Measurements from ENCODE around the gene OXT. TPM values are rescaled to one million over a fixed set of nuclear protein-coding genes. Genes with fewer than 3 reads are reported as not detected.
"Not testable (repeated sequence)": the region's sequence is repeated elsewhere in the genome, so short reads cannot be mapped to it uniquely, and the experiment has no call there.

The OXT gene
- total RNA-seq, result 1 to 10 TPM in 1 of 2 donors, under 1 TPM in 1; 0.75 to 6.5 TPM
- polyA plus RNA-seq, result 10 to 100 TPM in 1 of 2 donors, 1 to 10 TPM in 1; 2.0 to 41.6 TPM

GRCh38 chr20:3071610-3072529 is at the start of gene OXT:
TSS of gene OXT (plus strand) at chr20:3071620. CDS start at chr20:3071656, 36 bp downstream.
- WGBS, result 19% methylated on average over 95 of the region's 95 CpGs
- DNase-seq (ENCODE audit: low spot score), result no peak

GRCh38 chr20:3021777-3022176 is 49.6 kb upstream of the OXT start:
- DNase-seq (ENCODE audit: low spot score), result no peak
- H3K9me3 ChIP-seq (ENCODE audit: control insufficient read depth in 4 of 4, low read length in 3 of 4), result no peaks in the 10 kb centered on the region
- no peaks in the 10 kb centered on the region for H3K27me3 ChIP-seq (ENCODE audit: control insufficient read depth in 4 of 4, insufficient read depth in 4 of 4, low read length in 3 of 4)
- H3K9ac ChIP-seq (ENCODE audit: low read depth in 1 of 2, low read length in 2 of 2), result no peak overlapping the region
- WGBS, result 96% methylated on average over 5 of the region's 5 CpGs
- H3K4me3 ChIP-seq (ENCODE audit: low read depth in 1 of 3, low read length in 3 of 3), result no peak overlapping the region
- H3K36me3 ChIP-seq (ENCODE audit: control insufficient read depth in 4 of 4, insufficient read depth in 3 of 4, low read depth in 1 of 4, low read length in 3 of 4), result peaks cover 1 to 25% (median 19%) of the 10 kb centered on the region in 4 donors
- no peaks in the 10 kb centered on the region for H3K4me1 ChIP-seq (ENCODE audit: control insufficient read depth in 4 of 4, insufficient read depth in 4 of 4, low read length in 3 of 4)
- TF ChIP-seq GABPA (IDR thresholded peaks at IDR 0.05 in 1 of 2, conservative IDR thresholded peaks at IDR 0.05 in 1 of 2), result no peak
- no peak for TF ChIP-seq FOXA1 (IDR thresholded peaks at IDR 0.05)
- no peak for TF ChIP-seq ATF3 (IDR thresholded peaks at IDR 0.05)
- TF ChIP-seq HNF4G (IDR thresholded peaks at IDR 0.05), result no peak
- TF ChIP-seq RAD21 (IDR thresholded peaks at IDR 0.05), result no peak
- no peak for TF ChIP-seq EGR1 (IDR thresholded peaks at IDR 0.05; ENCODE audit: low read depth in 2 of 2)
- no peak for TF ChIP-seq NR2F2 (IDR thresholded peaks at IDR 0.05)
- no peak for TF ChIP-seq FOXA2 (IDR thresholded peaks at IDR 0.05)
- H3K27ac ChIP-seq (ENCODE audit: low read depth in 1 of 2, low read length in 2 of 2), result no peak overlapping the region

More at GRCh38 chr20:3071610-3072529, at the start of gene OXT:
- Histone ChIP-seq H3K27ac (ENCODE audit: low read depth in 1 of 2, low read length in 2 of 2) (peak within 1 kb of the TSS in 1 of 2 donors; percentile 10), H3K9ac (ENCODE audit: low read depth in 1 of 2, low read length in 2 of 2) (peak within 1 kb of the TSS in 1 of 2 donors; percentile 4), H3K4me3 (ENCODE audit: low read depth in 1 of 3, low read length in 3 of 3) (peak within 1 kb of the TSS in 2 of 3 donors; percentile 18 to 51), H3K36me3 (ENCODE audit: control insufficient read depth in 4 of 4, insufficient read depth in 3 of 4, low read depth in 1 of 4, low read length in 3 of 4) (no peaks in the 10 kb centered on the region), H3K27me3 (ENCODE audit: control insufficient read depth in 4 of 4, insufficient read depth in 4 of 4, low read length in 3 of 4) (peaks cover 0 to 3% (median 0%) of the 10 kb centered on the region in 4 donors), H3K4me1 (ENCODE audit: control insufficient read depth in 4 of 4, insufficient read depth in 4 of 4, low read length in 3 of 4) (peaks cover 7 to 47% (median 33%) of the 10 kb centered on the region in 4 donors), H3K9me3 (ENCODE audit: control insufficient read depth in 4 of 4, low read length in 3 of 4) (no peaks in the 10 kb centered on the region)
- TF ChIP-seq FOXA2 (IDR thresholded peaks at IDR 0.05) (no peak), HNF4A (conservative IDR thresholded peaks at IDR 0.05) (peak in 1 of 2 donors; percentile 51), SP1 (IDR thresholded peaks at IDR 0.05) (peak; percentile 28)

- H3K36me3 ChIP-seq (ENCODE audit: control insufficient read depth in 4 of 4, insufficient read depth in 3 of 4, low read depth in 1 of 4, low read length in 3 of 4), result peaks cover 1 to 35% (median 29%) of the 10 kb centered on the region in 4 donors
- H3K9me3 ChIP-seq (ENCODE audit: control insufficient read depth in 4 of 4, low read length in 3 of 4); H3K4me1 ChIP-seq (ENCODE audit: control insufficient read depth in 4 of 4, insufficient read depth in 4 of 4, low read length in 3 of 4); H3K27ac ChIP-seq (ENCODE audit: low read depth in 1 of 2, low read length in 2 of 2); H3K27me3 ChIP-seq (ENCODE audit: control insufficient read depth in 4 of 4, insufficient read depth in 4 of 4, low read length in 3 of 4); DNase-seq (ENCODE audit: low spot score); H3K4me3 ChIP-seq (ENCODE audit: low read depth in 1 of 3, low read length in 3 of 3); H3K9ac ChIP-seq (ENCODE audit: low read depth in 1 of 2, low read length in 2 of 2): not testable (repeated sequence)
- WGBS, result 84% methylated on average over 20 of the region's 20 CpGs
Measured at GRCh38 chr20:3022559-3023490, 48.6 kb upstream of the OXT start.

- no peaks in the 10 kb centered on the region for H3K9me3 ChIP-seq (ENCODE audit: control insufficient read depth in 4 of 4, low read length in 3 of 4)
- no peak for DNase-seq (ENCODE audit: low spot score)
- no peak overlapping the region for H3K9ac ChIP-seq (ENCODE audit: low read depth in 1 of 2, low read length in 2 of 2)
- H3K27ac ChIP-seq (ENCODE audit: low read depth in 1 of 2, low read length in 2 of 2), result no peak overlapping the region
- H3K4me3 ChIP-seq (ENCODE audit: low read depth in 1 of 3, low read length in 3 of 3), result no peak overlapping the region
- 85% methylated on average over 2 of the region's 2 CpGs for WGBS
- H3K4me1 ChIP-seq (ENCODE audit: control insufficient read depth in 4 of 4, insufficient read depth in 4 of 4, low read length in 3 of 4), result peaks cover 0 to 10% (median 0%) of the 10 kb centered on the region in 4 donors
- H3K36me3 ChIP-seq (ENCODE audit: control insufficient read depth in 4 of 4, insufficient read depth in 3 of 4, low read depth in 1 of 4, low read length in 3 of 4), result peaks cover 0 to 41% (median 27%) of the 10 kb centered on the region in 4 donors
- H3K27me3 ChIP-seq (ENCODE audit: control insufficient read depth in 4 of 4, insufficient read depth in 4 of 4, low read length in 3 of 4), result no peaks in the 10 kb centered on the region
- TF ChIP-seq MAX (IDR thresholded peaks at IDR 0.05) (no peak), FOXA1 (IDR thresholded peaks at IDR 0.05) (no peak), FOXA2 (IDR thresholded peaks at IDR 0.05) (no peak), YY1 (IDR thresholded peaks at IDR 0.05) (no peak), SP1 (IDR thresholded peaks at IDR 0.05) (no peak), EGR1 (IDR thresholded peaks at IDR 0.05; ENCODE audit: low read depth in 2 of 2) (no peak), RXRA (IDR thresholded peaks at IDR 0.05) (no peak), CTCF (IDR thresholded peaks at IDR 0.05; ENCODE audit: low read depth, low read length, missing input control) (no peak), ZBTB33 (IDR thresholded peaks at IDR 0.05) (no peak), TAF1 (conservative IDR thresholded peaks at IDR 0.05) (no peak)
Measured at GRCh38 chr20:3027987-3028386, 43.4 kb upstream of the OXT start.

Data from liver (tissue), 9 donors.